ENCODE results near the gene ABCC4. TPM values are rescaled to one million over a fixed set of nuclear protein-coding genes. Genes with fewer than 3 reads are reported as not detected.
"Not testable (repeated sequence)": the region's sequence is repeated elsewhere in the genome, so short reads cannot be mapped to it uniquely, and the experiment has no call there.

The ABCC4 gene
- polyA plus RNA-seq, 1 donor from 2014 or later, result 5.6 TPM

DNA sequence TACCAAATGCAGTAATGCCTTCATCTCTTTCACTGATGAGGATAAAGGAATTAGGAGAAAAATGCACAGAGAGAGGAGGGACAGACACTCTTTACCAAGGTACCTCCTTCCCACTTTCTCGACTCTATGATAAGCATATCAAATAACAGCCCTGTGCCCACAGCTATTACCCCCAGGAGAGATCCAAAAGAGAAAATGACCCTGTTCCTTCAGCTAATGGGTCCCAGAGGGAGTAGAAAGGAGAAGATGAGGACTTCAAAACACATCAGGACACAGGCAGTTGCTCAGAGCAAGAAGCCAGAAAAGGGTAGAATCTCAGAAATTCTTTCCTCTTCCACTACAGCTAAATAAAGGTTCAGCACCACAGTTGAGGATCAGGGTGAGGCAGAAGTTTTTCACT lies 80.6 kb downstream of the ABCC4 start:
- peaks cover 4% of the 10 kb centered on the region for H3K36me3 Mint-ChIP-seq
- H3K9me3 Mint-ChIP-seq, result no peaks in the 10 kb centered on the region
- H3K27ac Mint-ChIP-seq, result no peak overlapping the region
- H3K4me1 Mint-ChIP-seq, result peaks cover 4 to 10% (median 7%) of the 10 kb centered on the region in 3 donors
- no peaks in the 10 kb centered on the region for H3K27me3 Mint-ChIP-seq
- H3K4me3 Mint-ChIP-seq, result no peak overlapping the region

DNA sequence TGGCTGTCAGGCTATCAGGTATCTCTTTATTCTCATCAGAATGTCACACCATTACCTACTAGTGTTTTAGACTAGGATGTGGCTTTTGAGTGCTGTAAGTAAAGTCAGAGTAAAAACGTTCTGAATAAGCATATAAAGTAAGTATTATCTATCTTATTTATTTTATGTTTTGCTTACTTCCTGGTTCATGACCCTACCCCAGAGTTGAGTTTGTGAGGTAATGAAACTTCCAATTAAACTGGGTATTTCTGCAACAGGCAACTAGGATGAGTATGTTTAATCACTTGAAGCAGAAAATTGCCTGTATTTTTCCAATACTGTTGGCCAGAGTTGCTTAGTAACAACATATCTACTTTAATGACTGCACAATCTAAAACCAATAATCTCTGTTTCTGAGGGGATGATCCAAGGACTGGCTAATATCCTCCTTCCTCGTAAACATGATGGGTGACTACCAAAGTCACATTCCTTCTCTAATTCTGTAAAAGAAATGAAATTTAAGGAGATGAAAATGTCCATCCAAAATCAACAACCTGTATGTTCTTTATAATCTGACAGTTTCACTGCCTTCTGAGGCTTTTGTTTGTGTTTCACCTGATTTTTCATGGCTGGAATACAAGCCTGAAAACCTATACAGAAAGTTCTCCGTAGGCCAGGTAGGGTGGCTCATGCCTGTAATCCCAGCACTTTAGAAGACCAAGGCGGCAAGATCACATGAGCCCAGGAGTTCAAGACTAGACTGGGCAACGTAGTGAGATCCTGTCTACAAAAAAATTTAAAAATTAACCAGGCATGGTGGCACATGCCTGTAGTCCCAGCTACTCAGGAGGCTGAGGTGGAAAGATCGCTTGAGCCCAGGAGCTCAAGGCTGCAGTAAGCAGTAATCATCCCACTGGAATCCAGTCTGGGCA lies 83.1 kb downstream of the ABCC4 start:
- H3K27ac Mint-ChIP-seq, result peak overlapping the region in 1 of 3 donors; percentile 92
- peaks cover 4 to 10% (median 7%) of the 10 kb centered on the region in 3 donors for H3K4me1 Mint-ChIP-seq
- H3K27me3 Mint-ChIP-seq, result no peaks in the 10 kb centered on the region
- H3K9me3 Mint-ChIP-seq, result no peaks in the 10 kb centered on the region
- H3K4me3 Mint-ChIP-seq, result no peak overlapping the region
- H3K36me3 Mint-ChIP-seq, result peaks cover 4% of the 10 kb centered on the region

DNA sequence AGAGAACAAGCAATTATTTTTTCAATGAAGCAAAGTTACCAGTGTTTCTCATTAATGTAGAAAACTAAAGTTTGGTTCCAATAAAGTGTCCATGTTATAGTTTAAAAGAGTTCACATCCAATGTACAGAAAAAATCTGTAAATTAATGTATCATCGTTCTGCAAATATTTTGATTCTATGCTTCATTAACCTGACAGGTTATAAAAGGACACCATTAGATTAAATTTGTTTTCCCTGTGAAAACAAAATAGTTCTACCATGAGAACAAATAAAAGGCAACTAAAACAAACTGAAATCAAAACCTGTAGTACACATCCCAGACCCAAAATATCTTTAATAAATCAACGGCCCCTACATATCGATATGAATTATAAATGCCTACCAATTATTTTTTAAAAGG lies 85.1 kb downstream of the ABCC4 start:
- peaks cover 4% of the 10 kb centered on the region for H3K36me3 Mint-ChIP-seq
- H3K4me1 Mint-ChIP-seq, result peaks cover 0 to 4% (median 3%) of the 10 kb centered on the region in 3 donors
- no peaks in the 10 kb centered on the region for H3K9me3 Mint-ChIP-seq
- H3K27me3 Mint-ChIP-seq, result no peaks in the 10 kb centered on the region
- no peak overlapping the region for H3K4me3 Mint-ChIP-seq
- no peak overlapping the region for H3K27ac Mint-ChIP-seq

DNA sequence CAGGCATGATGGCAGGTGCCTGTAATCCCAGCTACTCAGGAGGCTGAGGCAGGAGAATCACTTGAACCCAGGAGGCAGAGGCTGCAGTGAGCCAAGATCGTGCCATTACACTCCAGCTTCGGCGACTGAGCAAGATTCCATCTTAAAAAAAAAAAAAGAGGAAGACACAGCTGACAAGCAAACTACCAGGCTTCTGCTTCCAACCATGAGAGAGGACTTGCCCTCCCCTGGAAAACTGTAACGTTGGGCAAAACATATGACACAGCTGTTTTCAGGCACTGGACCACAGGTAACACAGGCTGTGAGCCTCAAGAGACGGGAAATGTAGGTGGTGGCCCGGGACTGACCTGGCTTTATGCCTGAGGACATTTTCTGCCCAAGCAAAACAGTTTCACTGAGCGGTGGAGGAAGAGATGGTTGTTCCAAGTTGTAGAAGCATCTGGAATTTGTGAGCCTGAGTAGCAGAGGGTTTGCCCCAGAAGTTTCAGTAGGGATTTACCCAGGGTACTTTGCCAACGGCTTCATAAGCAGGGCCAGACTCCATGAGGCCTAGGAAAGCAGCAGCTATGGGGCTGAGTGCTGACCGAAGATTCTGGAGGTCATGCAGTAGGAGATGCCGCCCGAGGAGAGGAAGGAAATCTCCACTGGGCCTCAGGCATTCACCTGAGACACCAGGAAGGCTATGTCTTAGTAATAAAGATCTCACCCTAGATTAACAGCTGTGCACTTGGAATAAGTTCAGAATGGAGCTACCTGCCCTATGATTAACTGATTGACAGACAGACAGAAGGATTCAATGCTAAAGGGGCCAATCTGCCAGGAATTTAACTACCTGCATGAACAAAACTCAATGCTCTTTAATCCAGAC lies 88.0 kb downstream of the ABCC4 start:
- Mint-ChIP-seq H3K27ac (peak overlapping the region in 1 of 3 donors; percentile 8), H3K4me1 (peaks cover under 1 to 3% (median 1%) of the 10 kb centered on the region in 3 donors), H3K36me3 (peaks cover 5% of the 10 kb centered on the region), H3K9me3 (no peaks in the 10 kb centered on the region), H3K27me3 (no peaks in the 10 kb centered on the region), H3K4me3 (no peak overlapping the region)

DNA sequence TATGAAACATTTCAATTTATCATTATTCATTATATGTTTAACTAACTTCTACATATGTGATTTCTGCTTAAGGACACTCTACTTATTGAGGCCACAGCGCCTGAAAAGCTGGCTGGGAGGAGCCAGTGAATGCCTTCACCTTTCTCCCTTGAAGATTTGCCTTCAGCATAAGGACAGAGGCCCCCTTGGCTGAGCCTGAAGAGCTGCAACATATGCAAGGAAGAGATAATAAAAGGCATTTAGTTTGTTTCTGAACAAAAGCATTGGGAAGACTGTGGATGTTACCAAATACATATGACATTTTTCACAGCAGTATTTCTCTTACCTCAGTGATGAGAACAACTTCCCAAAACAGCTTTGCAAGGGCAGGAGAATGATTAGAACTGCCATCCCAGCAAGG lies 92.1 kb downstream of the ABCC4 start:
- H3K4me1 Mint-ChIP-seq, result peaks cover 9 to 16% (median 12%) of the 10 kb centered on the region in 3 donors
- H3K27me3 Mint-ChIP-seq, result no peaks in the 10 kb centered on the region
- H3K27ac Mint-ChIP-seq, result peak overlapping the region in 2 of 3 donors; percentile 12 to 64
- no peaks in the 10 kb centered on the region for H3K9me3 Mint-ChIP-seq
- peaks cover 9% of the 10 kb centered on the region for H3K36me3 Mint-ChIP-seq
- H3K4me3 Mint-ChIP-seq, result no peak overlapping the region

DNA sequence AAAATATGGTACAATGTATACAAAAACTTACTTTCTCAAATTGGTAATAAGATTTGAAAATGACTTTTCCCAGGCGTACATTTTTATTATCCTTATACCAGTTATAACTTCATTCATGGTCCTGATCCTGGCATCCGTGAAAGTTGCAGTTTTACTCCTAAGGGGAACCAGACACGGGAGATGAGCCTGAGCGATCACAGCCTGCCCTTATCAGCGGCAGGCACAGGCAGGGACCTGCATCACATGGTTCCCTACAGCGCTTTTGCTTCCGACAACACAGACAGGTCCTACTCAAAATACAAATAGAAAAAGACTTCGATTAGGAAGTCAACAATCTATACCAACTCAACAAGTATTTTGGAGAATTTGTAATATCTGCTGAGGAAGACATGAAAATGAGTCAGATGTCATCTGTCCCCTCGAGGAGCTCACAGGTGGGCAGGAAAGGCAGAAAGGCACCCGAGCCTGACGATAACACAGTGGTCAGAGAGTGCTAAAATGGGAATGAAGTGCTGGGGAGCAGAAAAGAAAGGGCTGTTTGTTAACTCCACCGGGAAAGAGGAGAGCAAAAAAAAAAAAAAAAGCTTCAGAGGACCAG lies 93.4 kb downstream of the ABCC4 start:
- Mint-ChIP-seq H3K27ac (peak overlapping the region in 2 of 3 donors; percentile 11 to 18), H3K27me3 (no peaks in the 10 kb centered on the region), H3K4me3 (peak overlapping the region in 3 of 4 donors; percentile 38 to 74 (median 61)), H3K4me1 (peaks cover 9 to 16% (median 12%) of the 10 kb centered on the region in 3 donors), H3K36me3 (peaks cover 9% of the 10 kb centered on the region), H3K9me3 (no peaks in the 10 kb centered on the region)

DNA sequence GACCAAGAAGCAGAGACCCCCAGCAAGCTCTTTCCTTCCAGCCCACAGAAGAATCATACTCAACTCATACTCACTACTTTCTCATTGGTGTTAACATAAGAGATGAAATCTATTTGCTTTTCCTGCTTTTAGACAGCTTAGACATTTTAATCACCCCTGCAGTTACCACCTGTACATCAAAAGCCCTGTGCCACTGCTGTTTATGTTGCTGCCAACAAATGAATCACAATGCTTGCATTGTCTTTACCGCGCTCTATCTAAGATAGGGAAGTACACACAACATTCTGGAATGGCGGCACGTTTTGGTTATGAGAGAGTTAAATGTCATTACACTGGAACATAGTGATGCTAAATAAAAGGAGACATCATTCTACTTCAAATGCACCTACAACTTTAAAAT lies 95.1 kb downstream of the ABCC4 start:
- Mint-ChIP-seq H3K9me3 (no peaks in the 10 kb centered on the region), H3K4me1 (peaks cover 9 to 16% (median 12%) of the 10 kb centered on the region in 3 donors), H3K27ac (no peak overlapping the region), H3K36me3 (peaks cover 13% of the 10 kb centered on the region), H3K27me3 (no peaks in the 10 kb centered on the region), H3K4me3 (no peak overlapping the region)

DNA sequence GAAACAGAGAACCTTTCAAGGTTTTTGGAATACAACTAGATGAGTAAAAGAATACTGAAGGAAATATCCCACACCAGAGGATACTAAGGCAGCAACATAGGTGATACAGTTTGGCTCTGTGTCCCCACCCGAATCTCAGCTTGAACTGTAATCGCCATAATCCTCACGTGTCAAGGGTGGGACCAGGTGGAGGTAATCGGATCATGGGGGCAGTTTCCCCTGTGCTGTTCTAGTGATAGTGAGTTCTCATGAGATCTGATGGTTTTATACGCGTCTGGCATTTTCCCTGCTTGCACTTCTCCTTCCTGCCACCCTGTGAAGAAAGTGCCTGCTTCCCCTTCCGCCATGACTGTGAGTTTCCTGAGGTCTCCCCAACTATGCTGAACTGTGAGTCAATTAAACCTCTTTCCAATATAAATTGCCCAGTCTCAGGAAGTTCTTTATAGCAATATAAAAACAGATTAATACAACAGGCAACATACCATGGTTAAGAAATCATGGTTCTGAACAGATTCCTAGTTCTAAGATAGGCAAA lies 97.0 kb downstream of the ABCC4 start:
- H3K27me3 Mint-ChIP-seq, result no peaks in the 10 kb centered on the region
- H3K4me1 Mint-ChIP-seq, result peaks cover 9 to 14% (median 12%) of the 10 kb centered on the region in 3 donors
- peaks cover 20% of the 10 kb centered on the region for H3K36me3 Mint-ChIP-seq
- H3K4me3 Mint-ChIP-seq, result no peak overlapping the region
- H3K9me3 Mint-ChIP-seq, result no peaks in the 10 kb centered on the region
- no peak overlapping the region for H3K27ac Mint-ChIP-seq

DNA sequence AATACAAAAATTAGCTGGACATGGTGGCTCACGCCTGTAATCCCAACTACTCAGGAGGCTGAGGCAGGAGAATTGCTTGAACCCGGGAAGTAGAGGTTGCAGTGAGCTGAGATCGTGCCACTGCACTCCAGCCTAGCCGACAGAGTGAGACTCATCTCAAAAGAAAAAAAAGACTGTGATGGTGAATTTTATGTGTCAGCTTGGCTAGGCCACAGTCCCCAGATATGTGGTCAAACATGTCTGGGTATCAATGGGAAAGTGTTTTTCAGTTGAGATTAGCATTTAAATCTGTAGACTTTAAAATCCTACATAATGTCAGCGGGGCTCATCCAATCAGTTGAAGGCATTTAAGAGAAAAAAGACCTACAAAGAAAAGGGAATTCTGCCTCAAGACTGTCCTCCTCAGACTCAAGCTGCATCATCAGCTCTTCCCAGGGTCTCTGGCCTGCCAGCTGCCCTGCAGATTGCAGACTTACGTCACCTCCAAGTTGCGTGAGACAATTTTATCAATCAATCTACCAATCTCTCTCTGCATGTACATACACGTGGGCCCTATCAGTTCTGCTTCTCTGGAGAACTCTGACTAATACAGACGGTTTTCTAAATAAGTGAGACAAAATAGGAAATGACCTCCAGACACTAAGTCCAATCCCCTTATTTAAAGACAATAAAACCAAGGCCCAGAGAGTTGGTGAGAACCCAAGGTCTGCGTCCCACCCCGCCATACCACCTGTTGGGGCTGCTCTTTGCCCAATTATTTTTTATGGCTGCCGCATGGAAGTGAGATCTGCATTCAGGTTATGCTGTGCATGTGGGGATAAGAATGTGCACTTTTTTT lies 99.2 kb downstream of the ABCC4 start:
- peaks cover 0 to 4% (median 3%) of the 10 kb centered on the region in 3 donors for H3K4me1 Mint-ChIP-seq
- H3K36me3 Mint-ChIP-seq, result peaks cover 21% of the 10 kb centered on the region
- no peaks in the 10 kb centered on the region for H3K27me3 Mint-ChIP-seq
- no peak overlapping the region for H3K4me3 Mint-ChIP-seq
- no peak overlapping the region for H3K27ac Mint-ChIP-seq
- H3K9me3 Mint-ChIP-seq, result no peaks in the 10 kb centered on the region

DNA sequence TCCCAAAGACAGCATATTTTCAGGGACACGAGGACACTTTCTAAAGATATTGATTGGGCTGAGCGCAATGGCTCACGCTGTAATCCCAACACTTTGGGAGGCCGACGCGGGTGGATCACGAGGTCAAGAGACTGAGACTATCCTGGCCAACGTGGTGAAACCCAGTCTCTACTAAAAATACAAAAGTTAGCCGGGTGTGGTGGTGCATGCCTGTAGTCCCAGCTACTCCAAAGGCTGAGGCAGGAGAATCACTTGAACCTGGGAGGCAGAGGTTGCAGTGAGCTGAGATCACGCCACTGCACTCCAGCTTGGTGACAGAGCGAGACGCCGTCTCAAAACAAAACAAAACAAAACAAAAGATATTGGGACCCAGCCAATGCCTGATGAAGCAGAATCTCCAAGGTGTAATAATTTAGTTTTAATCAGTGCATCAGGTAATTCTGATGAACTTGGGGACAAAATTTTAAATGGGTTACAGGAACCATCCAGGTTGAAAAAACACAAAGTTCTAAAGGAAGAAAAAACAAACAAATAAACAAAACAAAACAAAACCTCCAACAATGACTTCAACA lies 100.8 kb downstream of the ABCC4 start:
- peaks cover 21% of the 10 kb centered on the region for H3K36me3 Mint-ChIP-seq
- H3K27me3 Mint-ChIP-seq, H3K4me3 Mint-ChIP-seq, H3K4me1 Mint-ChIP-seq, H3K9me3 Mint-ChIP-seq, H3K27ac Mint-ChIP-seq: not testable (repeated sequence)

DNA sequence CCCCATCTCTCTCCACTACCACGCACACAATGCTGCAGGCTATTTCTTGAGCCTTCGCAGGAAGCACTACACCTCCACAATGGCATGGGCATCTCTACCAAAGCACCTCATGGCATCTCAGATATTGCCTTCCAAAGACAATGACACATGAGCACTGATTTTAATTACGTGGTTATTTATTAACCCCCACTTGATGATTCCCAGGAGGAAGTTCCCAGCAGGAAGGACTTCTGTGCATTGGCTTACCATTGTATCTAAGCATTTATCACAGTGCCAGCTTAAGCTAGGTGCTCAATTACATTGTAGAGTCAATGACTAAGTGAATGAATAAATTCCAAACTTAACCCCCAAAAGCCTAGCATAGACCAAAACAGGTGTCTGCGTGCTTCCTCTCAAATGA lies 101.4 kb downstream of the ABCC4 start:
- Mint-ChIP-seq H3K4me1 (peaks cover 0 to 5% (median 0%) of the 10 kb centered on the region in 3 donors), H3K4me3 (no peak overlapping the region), H3K9me3 (no peaks in the 10 kb centered on the region), H3K27ac (no peak overlapping the region), H3K36me3 (peaks cover 19% of the 10 kb centered on the region), H3K27me3 (no peaks in the 10 kb centered on the region)

DNA sequence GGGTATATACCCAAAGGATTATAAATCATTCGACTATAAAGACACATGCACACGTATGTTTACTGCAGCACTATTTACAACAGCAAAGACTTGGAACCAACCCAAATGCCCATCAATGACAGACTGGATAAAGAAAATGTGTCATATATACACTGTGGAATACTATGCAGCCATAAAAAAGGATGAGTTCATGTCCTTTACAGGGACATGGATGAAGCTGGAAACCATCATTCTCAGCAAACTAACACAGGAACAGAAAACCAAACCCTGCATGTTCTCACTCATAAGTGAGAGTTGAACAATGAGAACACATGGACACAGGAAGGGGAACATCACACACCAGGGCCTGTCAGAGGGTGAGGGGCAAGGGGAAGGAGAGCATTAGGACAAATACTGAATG lies 102.6 kb downstream of the ABCC4 start:
- not testable (repeated sequence) for H3K27me3 Mint-ChIP-seq, H3K4me1 Mint-ChIP-seq, H3K27ac Mint-ChIP-seq, H3K4me3 Mint-ChIP-seq, H3K9me3 Mint-ChIP-seq
- peaks cover 17% of the 10 kb centered on the region for H3K36me3 Mint-ChIP-seq

DNA sequence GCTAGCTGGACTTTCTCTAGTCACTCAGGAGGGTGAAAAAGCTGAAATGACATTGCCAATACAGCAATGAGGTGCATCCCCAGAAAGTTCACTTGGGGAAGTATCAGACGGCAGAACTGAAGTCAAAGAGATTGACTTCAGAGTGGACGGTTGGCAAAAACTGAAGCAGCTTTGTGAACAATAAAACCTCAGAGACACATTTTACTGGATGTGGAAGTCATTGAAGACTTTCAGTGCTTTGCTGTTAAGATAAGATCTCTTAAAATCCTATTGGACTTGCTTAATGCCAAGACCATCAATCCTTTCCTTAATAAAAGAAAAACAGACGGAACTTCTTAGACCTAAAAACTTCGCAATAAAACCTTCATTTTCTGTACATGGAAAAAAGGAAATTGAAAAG lies 103.7 kb downstream of the ABCC4 start:
- Mint-ChIP-seq H3K27ac (no peak overlapping the region), H3K36me3 (peaks cover 17% of the 10 kb centered on the region), H3K9me3 (no peaks in the 10 kb centered on the region), H3K27me3 (no peaks in the 10 kb centered on the region), H3K4me3 (no peak overlapping the region), H3K4me1 (peaks cover 0 to 5% (median 0%) of the 10 kb centered on the region in 3 donors)

DNA sequence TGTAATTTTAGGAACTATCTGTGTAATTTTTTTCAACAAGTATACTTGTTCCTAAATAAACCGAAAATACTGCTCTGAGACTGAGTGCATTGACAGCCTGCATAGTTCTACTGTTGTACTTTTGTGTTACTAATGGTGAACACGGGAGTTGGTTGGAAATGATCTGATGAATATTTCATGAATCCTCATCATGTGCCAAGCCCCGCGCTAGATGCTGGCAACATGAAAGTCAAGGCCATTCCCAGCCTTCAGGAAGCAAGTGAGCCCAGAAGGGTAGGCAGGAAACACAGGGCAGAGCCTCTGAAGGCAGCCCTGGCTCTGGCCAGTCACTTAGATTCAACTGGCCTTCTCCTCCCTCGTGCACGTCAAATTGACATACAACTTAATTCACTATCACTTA lies 106.1 kb downstream of the ABCC4 start:
- Mint-ChIP-seq H3K4me1 (peaks cover 0 to 8% (median 0%) of the 10 kb centered on the region in 3 donors), H3K9me3 (no peaks in the 10 kb centered on the region), H3K36me3 (peaks cover 10% of the 10 kb centered on the region), H3K27ac (no peak overlapping the region), H3K27me3 (no peaks in the 10 kb centered on the region), H3K4me3 (no peak overlapping the region)

Measured in IgD-negative memory B cell (primary cell).